Tibial nerve (tissue), 4 donors: ENCODE measurements around the gene IZUMO2. TPM values are rescaled to one million over a fixed set of nuclear protein-coding genes. Genes with fewer than 3 reads are reported as not detected.
A peak's percentile ranks its signal among the peaks of the same experiment; 100 is the strongest.

Experiments used
- DNase-seq, 2 donors: peaks; one replicate each; pipeline ENCODE4 v3.0.0-alpha.2; 2019; ENCODE audit warnings: low spot score in 2 of 2
- H3K27ac ChIP-seq, 4 donors: fragments of 200-600 bp; sonication (generic) in 3 of 4; one replicate each; pipeline ENCODE4 v1.5.1; 2017 to 2019; ENCODE audit warnings: mild to moderate bottlenecking in 1 of 4
- H3K27me3 ChIP-seq, 2 donors: fragments of 200-600 bp; sonication (generic) in 1 of 2; one replicate each; pipeline versions ENCODE4 v1.5.1 to v1.6.0; 2017 to 2019
- H3K36me3 ChIP-seq, 3 donors: fragments of 200-600 bp; sonication (generic); one replicate each; pipeline ENCODE4 v1.5.1; 2018 to 2019
- H3K4me1 ChIP-seq, 4 donors: fragments of 200-600 bp; sonication (generic) in 3 of 4; one replicate each; pipeline ENCODE4 v1.5.1; 2017 to 2019
- H3K4me3 ChIP-seq, 4 donors: fragments of 200-600 bp; sonication (generic) in 3 of 4; one replicate each; pipeline ENCODE4 v1.5.1; 2017 to 2019; ENCODE audit warnings: mild to moderate bottlenecking in 1 of 4, moderate library complexity in 1 of 4
- H3K9me3 ChIP-seq, 4 donors: fragments of 200-600 bp; sonication (generic) in 3 of 4; one replicate each; pipeline ENCODE4 v1.5.1; 2017 to 2019
- EP300 ChIP-seq, 2 donors: sonication (generic); formaldehyde crosslinking; IDR thresholded peaks; one replicate each; pipeline ENCODE4 v1.6.1; 2017; ENCODE audit warnings: antibody characterized with exemption in 2 of 2, mild to moderate bottlenecking in 1 of 2
- POLR2A ChIP-seq, 2 donors: fragments of 450-650 bp; IDR thresholded peaks; one replicate each; pipeline ENCODE4 v1.6.1; 2017; ENCODE audit warnings: antibody characterized with exemption in 2 of 2, mild to moderate bottlenecking in 2 of 2, moderate library complexity in 2 of 2
- WGBS, 2 donors: methylation state at CpG; one replicate each; pipeline ENCODE4 v1.1.5; 2018; 5-methylcytosine and 5-hydroxymethylcytosine counted together
- total RNA-seq, 4 donors: library from RNA; depleted of rRNA; stranded (reverse); fragments of >200 nt; gene quantifications; one replicate each; pipeline ENCODE4 v1.1.0, GENCODE V29; 2016
- TF ChIP-seq, protein P1 (sequence below), 5 experiments: fragments of 200-600 bp in 3 of 5; fragments of 450-650 bp in 2 of 5; sonication (generic) in 3 of 5; IDR thresholded peaks; one replicate each; pipeline ENCODE4 v1.5.1; 2016 to 2019; ENCODE audit warnings: antibody characterized with exemption in 5 of 5, mild to moderate bottlenecking in 3 of 5, moderate library complexity in 2 of 5

Gene IZUMO2
- total RNA-seq, 4 donors from 2014 or later, result not detected

DNA sequence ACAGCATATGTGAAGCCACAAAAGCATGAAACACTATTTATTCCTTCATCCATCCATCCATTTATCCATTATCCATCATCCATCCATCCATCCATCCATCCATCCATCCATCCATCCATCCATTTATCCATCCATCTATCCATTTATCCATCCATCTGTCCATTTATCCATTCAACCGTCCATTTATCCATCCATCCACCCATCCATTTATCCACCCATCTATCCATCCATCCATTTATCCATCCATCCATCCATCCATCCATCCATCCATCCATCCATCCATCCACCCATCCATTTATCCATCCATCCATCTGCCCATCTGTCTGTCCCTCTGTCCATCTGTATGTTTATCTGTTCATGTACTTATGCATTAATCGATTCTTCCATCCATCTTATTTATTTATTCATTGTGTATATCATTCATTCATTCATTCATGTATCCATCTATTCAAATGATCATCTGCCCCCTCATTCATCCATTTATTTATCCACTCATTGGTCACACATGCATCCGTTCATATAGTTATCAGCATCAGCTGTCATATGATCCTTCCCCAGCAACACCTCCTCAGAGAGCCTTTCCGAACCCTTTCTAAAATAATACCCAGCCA, 33.3 kb upstream of the IZUMO2 start:
- WGBS, 2 donors, result 77 to 85% methylated on average over 4 of the region's 4 CpGs
- H3K27me3 ChIP-seq, result no peaks in the 10 kb centered on the region

DNA sequence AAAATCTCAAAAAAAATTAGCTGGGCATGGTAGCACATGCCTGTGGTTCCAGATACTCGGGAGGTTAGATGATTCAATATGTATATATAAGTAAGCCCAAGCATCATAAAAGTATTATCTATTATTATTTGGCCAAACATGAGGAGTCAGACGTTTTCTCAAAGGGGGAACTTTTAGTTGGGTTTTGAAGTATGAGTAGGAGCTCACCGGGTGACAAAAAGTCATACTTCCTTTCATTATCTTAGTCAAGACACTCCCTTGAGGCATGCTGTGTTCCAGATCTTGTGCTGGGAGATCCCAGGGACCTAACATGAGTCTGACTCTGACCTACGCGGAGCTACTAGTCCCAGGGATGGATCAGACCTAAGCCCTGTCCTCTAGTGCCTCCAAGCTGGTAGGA, 32.1 kb upstream of the IZUMO2 start:
- Histone ChIP-seq H3K27me3 (no peaks in the 10 kb centered on the region), H3K9me3 (no peaks in the 10 kb centered on the region), H3K36me3 (no peaks in the 10 kb centered on the region), H3K27ac (no peak overlapping the region), H3K4me3 (no peak overlapping the region), H3K4me1 (peaks cover 0 to 14% (median 2%) of the 10 kb centered on the region in 4 donors)
- TF ChIP-seq, protein P1, sequence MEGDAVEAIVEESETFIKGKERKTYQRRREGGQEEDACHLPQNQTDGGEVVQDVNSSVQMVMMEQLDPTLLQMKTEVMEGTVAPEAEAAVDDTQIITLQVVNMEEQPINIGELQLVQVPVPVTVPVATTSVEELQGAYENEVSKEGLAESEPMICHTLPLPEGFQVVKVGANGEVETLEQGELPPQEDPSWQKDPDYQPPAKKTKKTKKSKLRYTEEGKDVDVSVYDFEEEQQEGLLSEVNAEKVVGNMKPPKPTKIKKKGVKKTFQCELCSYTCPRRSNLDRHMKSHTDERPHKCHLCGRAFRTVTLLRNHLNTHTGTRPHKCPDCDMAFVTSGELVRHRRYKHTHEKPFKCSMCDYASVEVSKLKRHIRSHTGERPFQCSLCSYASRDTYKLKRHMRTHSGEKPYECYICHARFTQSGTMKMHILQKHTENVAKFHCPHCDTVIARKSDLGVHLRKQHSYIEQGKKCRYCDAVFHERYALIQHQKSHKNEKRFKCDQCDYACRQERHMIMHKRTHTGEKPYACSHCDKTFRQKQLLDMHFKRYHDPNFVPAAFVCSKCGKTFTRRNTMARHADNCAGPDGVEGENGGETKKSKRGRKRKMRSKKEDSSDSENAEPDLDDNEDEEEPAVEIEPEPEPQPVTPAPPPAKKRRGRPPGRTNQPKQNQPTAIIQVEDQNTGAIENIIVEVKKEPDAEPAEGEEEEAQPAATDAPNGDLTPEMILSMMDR (IDR thresholded peaks at IDR 0.05), result no peak
- TF ChIP-seq POLR2A (IDR thresholded peaks at IDR 0.05) (no peak), EP300 (IDR thresholded peaks at IDR 0.05) (no peak)
- WGBS, 2 donors, result 73 to 80% methylated on average over 5 of the region's 5 CpGs
- no peak for DNase-seq

More for the DNA sequence above, 33.3 kb upstream of the IZUMO2 start:
- no peak overlapping the region for H3K27ac ChIP-seq
- no peak for DNase-seq
- no peaks in the 10 kb centered on the region for H3K9me3 ChIP-seq
- H3K4me3 ChIP-seq, result no peak overlapping the region
- no peak for TF ChIP-seq POLR2A (IDR thresholded peaks at IDR 0.05)
- no peak for TF ChIP-seq EP300 (IDR thresholded peaks at IDR 0.05)
- TF ChIP-seq, protein P1 (IDR thresholded peaks at IDR 0.05), result no peak
- H3K4me1 ChIP-seq, result peaks cover 0 to 18% (median 2%) of the 10 kb centered on the region in 4 donors
- no peaks in the 10 kb centered on the region for H3K36me3 ChIP-seq

DNA sequence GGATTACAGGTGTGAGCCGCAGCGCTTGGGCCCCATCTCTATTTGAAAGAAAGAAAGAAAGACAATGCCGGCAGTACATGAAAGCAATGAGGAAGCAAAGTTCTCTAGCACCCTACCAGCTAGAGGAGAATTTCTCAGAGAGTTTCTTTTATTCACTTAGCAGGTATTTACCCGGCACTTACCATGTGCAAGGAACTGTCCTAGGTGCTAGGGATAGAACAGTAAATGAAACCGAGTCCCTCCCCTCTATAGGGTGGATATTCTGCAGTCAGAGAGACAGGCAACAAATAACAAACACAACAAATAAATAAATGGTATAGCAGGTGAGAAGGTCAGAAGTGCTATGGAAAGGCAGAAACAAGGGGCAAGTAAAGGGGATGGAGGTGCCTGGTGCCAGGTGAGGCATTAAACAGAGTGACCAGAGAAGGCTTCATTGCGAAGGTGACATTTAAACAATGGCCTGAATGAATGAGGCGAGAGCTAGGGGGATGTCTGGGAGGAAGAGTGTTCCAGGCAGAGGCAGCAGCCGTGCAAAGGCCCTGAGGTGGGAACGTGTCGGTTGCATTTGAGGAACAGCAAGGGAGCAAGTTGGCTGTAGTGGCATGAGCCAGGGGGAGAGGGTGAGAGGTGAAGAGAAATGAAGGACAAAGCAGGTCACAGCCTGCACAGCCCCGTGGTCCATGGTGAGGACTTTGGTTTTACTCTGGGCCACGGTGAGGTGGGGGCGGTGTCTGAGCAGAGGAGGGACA, 29.6 kb upstream of the IZUMO2 start:
- no peak overlapping the region for H3K4me3 ChIP-seq
- peaks cover 0 to 3% (median 0%) of the 10 kb centered on the region in 4 donors for H3K9me3 ChIP-seq
- no peaks in the 10 kb centered on the region for H3K36me3 ChIP-seq
- no peaks in the 10 kb centered on the region for H3K4me1 ChIP-seq
- TF ChIP-seq POLR2A (IDR thresholded peaks at IDR 0.05), result no peak
- TF ChIP-seq EP300 (IDR thresholded peaks at IDR 0.05), result no peak
- TF ChIP-seq, protein P1 (IDR thresholded peaks at IDR 0.05), result no peak
- no peaks in the 10 kb centered on the region for H3K27me3 ChIP-seq
- no peak overlapping the region for H3K27ac ChIP-seq
- no peak for DNase-seq
- 71 to 72% methylated on average over 13 of the region's 13 CpGs for WGBS, 2 donors

DNA sequence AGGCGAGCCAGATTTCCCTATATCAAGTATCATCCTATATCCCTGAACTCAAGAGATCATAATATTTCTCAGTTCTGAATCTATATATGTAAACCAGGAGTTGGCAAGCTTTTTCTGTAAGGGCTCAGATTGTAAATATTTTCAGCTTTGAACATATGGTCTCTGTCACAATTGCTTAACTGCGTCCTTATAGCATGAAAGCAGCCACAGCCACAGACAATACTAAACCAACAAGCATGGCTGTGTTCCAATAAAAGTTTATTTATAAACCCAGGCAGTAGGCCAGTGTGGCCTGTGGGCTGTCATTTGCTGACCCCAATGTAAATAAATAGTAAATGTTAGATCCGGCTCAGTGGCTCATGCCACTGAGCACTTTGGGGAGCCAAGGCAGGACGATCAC, 28.1 kb upstream of the IZUMO2 start:
- H3K27me3 ChIP-seq, result no peaks in the 10 kb centered on the region
- 32 to 33% methylated on average over 4 of the region's 4 CpGs for WGBS, 2 donors

More for the DNA sequence above, 28.1 kb upstream of the IZUMO2 start:
- Histone ChIP-seq H3K4me3 (no peak overlapping the region), H3K9me3 (peaks cover 0 to 3% (median 0%) of the 10 kb centered on the region in 4 donors), H3K27ac (peak overlapping the region in 1 of 4 donors; percentile 42), H3K36me3 (no peaks in the 10 kb centered on the region), H3K4me1 (no peaks in the 10 kb centered on the region)
- no peak for DNase-seq
- no peak for TF ChIP-seq POLR2A (IDR thresholded peaks at IDR 0.05)
- TF ChIP-seq, protein P1 (IDR thresholded peaks at IDR 0.05), result no peak
- no peak for TF ChIP-seq EP300 (IDR thresholded peaks at IDR 0.05)
